AML-193 (cell line): Measurements from ENCODE around the gene SDCBP2.

Experiments used
- DNase-seq, 2 experiments: peaks; one replicate each; lab custom pipeline; 2025; lab: John Stamatoyannopoulos, UW

The SDCBP2 gene

DNA sequence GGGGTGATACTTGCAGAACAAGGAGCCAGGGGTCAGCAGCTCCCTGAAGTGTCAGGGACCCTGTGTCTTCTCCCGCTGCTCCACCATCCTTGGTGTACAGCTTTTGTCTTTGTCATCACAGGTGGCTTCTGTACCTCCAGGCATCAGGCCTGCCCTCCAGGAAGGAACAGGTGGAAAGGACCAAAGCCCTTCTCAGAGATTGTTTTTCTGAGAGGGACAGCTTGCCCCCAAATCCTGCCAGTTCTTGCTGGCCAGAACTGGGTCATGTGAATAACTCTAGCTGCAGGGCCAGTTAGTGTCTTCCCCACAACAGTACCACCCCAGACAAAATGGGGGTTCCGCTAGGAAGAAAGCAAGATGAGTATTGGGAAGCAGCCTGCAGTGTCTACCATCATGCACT, 31.5 kb downstream of the SDCBP2 start:
- no peak for DNase-seq

DNA sequence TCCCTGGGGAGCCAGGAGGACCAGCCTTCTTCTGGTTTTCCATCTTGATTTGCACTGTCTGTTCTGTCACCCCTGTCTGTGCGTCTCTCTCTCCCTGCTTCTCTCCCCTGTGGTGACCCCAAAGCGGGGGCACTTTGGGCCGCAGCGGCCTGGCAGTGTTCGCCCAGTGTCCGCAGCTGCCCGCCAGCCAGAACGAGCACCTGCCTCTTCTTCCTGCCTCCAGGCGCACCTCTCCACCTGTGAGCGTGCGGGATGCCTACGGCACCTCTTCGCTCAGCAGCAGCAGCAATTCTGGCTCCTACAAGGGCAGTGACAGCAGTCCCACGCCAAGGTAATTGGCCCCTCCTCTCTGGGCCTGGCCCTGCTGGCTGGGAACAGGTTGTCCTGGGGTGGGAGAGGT, 32.0 kb downstream of the SDCBP2 start:
- no peak for DNase-seq

DNA sequence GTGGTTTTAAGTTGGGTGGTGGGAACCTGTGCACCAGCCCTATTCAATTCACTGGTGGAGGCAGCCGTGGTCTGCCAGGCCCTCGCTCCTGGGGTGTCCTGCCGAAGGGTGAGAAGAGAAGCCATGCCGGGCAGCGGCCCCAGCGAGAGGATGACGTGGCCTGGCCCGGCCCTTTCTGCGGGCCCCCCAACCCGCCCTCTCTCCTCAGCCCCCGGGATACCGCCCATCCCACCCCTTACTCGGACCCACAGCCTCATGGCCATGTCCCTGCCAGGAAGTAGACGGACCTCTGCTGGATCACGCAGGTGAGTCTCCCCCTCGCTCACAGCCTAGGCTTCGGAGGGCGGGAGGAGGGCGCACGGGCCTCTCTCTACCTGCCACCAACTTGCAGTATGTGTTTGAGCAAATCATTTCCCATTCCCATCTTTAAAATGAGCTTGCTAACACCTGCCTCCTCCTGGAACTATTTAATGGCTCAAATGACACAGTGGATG, 32.8 kb downstream of the SDCBP2 start:
- no peak for DNase-seq

DNA sequence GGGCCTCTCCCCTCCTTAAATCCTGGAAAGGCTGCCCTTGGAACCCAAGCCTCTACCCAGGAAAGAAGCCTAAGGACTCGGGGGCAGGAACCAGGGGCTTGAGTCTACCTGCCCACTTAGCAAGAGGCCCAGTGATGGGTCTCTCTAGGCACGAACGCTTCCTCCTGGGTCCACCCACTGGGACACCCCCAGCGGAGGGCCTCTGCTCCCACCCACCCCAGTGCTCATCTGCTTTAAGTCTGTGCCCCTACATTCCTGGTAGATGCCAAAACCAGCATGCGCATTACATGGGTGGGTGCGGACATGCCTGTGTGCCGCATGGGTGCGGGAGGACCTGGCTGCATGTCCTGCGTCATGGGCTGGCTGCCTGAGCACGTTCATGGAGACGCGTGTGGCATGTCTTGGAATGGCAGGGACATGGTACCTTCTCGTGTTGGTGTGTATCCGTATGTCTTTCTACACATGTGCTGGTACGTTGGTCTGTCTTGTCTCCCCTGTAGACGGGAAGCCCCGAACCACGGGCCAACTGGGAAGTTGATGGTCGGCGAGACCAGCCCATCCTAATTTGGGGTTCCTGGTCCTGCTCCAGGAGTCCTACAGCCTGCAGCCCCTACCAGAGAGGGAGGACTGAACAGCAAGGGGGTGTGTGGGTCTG, 33.5 kb downstream of the SDCBP2 start:
- no peak for DNase-seq

DNA sequence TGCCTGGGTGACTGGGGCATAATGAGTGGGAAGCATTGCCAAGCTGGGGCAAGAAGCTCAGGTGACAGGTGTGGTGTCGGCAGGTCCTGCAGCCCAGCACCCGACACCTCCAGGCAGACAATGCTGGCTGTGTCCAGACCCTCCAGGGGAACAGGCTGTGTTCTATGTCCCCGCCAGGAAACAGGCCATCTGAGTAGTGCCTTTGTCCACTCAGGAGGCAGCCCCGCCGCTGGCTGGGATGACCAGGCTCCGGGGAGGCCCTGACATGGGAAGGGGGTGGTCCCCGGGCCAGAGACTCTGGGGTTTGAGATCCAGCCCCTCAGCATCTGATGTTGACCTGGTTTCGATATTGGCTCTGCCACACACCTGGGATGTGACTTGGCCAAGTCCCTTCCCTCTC, 34.4 kb downstream of the SDCBP2 start:
- no peak for DNase-seq

DNA sequence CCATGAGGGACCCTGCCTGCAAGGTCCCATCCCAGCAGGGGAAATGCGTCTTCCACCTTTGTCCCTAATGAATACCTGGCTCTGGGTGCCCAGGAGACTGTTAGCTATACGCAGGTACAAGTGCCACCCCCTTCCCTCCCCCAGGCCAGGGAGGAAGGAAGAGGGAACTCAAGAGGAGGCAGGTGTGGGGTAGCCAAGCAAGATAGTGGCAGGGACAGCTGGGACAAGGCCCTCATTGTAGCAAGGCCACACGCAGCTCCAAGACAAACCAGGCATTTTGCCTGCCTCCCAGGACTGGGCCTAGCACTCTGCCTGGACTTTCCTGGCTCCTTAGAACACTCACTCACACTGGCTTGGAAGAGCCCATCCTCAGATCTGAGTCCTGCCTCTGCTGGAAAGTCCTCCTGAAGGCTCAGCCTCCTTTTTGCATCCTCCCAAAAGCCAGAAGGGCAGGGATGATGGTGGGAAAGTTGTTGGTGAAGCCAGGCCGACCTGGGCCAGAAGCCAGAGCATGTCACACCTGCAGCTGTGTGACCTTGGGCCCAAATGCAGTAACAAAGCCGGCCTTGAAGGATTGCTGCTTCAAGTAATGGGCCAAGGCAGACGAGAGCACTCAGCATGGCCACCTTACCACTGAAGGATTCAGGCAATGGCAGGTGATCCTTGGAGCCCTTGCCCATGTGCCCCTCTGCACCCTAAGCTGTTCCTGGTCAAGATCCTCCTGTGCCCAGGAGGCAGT, 35.1 kb downstream of the SDCBP2 start:
- no peak for DNase-seq

DNA sequence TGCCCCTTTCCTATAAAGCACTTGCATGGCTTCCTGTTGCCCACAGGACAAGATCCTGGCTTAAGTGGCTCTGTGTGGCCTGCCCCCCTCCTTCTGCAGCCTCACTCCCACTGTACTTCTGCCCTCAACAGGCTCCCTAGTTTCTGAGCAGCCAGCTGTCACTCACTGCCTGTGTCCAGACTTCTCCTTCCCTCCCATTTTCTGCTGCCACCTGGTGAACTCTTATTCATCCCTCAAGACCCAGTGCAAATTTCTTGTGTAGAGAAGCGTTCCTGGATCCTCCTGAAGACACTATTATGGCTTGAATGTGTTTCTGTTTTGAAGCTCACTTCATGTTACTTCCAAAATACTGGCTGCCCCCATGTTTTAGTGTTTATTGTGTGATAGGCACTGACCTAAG, 36.3 kb downstream of the SDCBP2 start:
- no peak for DNase-seq

DNA sequence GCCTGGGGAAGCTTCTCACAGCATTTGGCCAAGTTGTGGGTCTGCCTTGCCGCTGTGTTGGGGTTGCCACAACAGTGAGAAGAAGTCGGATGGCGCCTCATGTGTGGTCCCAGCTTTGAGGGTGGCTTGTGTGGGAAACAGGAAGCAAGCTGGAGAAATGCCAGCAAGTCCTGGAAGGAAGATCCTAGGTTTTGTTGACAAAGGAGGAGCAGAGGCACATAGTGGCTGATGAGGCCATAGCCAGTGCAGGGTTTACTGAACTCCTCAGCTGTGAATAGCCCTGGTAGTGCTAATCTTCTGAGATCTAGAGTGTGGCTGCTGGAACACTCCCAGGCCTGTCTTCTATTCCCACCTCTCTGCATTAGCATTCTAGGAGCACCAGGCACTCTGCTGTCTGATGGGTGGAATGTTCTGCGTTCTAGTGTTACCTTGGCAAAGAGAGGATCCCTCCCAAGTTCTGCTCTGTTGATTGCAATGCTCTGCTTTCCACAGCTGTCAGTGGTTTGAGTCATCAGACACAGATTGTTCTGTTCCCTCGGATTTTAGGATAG, 37.7 kb downstream of the SDCBP2 start:
- DNase-seq: no peak

DNA sequence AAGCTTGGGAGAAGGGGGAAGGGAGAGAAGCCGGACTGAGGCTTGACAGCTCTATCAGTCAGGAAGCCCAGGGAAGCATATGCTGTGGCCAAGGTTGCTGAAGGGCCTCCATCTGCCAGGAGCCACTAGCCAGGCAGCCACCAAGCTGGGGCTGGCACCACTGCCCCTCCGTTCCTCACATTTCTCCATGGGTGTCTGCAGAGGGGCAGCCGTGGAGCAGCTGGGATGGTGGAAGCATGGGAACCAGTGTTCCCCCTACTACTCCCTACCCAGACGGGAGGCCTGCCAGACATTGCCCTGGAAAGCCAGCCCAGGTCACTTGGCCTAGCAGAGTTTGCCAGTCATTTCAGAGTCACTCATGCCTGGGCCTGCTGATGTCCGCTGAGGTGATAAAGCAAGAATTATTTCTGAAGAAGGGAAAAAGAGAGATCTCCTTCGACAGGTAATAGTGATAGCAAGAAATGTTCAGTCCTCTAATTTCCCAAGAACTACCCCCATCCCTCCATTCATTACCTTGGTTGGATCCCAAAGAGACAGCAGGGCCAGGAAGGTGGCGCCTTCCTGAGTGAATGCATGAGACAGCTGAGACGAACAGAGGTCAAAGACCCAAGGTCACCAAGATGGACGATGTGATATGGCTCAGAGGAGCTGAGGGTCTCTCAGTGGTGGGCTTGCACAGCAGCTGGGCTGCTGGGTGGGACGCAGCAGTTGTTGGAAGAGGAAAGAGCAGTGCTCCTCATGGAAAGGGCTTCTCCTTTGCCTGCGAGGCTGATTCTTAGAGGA, 41.0 kb downstream of the SDCBP2 start:
- no peak for DNase-seq

DNA sequence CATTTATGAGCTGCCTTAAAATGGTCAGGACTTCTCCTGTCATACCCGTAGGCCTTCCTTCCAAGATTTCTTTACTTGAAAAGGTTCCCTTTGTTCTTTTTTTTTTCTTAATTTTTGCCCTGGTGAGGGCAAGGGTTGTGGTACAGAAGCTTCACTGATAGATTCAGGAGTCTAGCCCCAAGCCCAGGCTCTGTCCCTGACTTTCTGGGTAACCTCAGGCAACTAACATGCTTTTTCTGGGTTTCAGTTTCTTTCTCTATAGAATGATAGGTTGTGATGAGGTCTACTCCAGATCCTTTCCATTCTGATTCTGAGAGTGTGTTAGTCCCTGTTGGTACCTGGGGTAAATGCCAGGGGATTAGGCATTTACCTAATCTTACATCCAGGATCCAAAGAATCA, 41.6 kb downstream of the SDCBP2 start:
- DNase-seq: no peak

DNA sequence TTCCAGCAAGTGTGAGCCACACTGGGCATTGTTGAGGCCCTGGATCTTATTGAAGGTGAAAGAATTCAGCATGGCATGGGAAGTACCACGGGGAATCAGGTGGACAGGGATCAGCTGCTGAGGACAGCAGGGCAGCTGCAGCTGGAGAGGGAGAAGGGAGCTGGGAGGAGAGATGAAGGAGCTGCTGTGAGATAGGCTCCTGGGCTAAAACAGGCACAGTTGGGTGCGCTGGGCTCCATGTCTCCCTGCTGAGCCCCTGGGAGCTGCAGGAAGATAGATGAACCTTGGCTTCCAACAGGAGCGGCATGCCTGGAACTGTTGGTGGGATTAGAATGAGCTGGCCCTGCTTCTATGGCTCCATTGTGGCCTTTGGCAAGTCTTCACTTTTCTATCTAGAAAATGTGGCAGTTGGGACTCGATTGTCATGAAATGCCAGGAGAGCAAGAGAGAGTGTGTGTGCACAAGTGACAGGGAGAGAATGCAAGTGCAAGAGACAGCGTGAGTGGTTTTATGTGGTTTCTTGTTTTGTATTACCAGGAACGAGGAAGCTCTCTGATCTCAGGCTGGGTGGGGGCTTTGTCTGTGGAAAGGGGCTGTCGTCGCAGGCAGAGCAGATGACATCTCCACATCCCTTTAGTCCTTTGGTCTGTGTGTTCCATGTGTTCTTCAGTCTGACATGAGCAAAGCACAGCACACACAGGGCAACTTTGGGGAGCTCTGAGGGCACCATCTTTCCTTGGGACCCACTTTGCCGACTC, 42.5 kb downstream of the SDCBP2 start:
- DNase-seq: no peak

DNA sequence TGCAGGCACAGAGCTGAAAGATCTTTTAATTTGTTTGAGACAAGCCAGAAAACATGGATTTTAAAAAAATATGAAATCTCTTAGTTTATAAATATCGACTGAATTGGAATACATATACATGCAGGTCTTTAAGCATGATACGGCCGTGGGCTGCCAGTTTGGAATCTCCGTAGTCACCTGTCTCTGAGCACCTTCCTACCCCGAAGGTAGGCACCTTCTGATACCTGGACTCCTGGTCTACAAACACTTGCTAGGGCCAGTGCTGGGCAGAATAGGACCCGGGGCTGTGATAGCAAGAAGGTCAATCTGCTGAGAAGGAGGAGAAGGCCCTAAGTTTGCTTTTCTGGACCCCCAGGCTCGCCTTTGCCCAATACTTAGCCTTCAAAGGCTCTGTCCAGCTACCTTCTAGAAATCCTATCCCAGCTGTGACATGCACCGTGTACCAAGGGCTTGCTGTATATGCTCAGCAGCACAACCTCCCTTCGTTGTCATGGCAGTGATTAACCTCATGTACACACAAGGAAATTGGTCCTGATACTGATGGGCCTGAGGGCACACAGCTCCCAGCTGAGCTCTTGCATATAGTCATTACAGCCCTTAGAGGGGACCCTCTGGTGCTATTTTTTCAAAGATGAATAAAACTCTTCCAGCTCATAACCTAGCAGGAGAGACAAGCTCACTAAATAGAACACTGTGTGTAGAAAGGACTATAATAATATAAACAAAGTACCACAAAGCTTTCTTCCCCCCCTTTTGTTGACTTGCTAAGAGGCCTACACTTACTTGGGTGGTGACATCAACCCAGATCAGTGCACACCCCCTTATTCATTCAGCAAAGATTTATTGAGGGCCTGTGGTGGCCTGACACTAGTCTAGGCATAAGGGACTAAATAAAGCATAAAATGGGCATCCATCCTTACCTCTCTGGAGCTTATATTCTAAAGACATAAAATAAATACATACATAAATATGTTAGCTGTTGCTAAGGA, 45.1 kb downstream of the SDCBP2 start:
- DNase-seq: no peak

DNA sequence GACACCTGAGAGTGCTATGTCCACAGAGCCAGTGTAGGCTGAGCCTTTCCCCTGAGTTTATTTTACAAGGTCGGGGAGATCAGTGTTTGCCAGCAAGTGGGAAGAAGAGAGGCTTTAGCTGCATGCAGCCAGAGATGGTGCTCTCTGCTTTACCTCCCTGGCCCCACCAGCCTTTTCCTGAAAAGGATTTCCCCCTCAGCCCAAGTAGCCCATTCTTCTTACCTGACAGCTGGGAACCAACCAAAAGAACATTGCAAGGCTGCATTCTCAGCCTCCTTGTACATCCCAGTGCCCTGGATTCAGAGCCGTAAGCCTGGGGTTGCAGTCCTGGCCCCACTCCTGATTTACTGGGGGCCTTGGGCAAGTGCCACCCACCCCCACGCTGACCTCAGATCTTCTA, 46.0 kb downstream of the SDCBP2 start:
- no peak for DNase-seq

DNA sequence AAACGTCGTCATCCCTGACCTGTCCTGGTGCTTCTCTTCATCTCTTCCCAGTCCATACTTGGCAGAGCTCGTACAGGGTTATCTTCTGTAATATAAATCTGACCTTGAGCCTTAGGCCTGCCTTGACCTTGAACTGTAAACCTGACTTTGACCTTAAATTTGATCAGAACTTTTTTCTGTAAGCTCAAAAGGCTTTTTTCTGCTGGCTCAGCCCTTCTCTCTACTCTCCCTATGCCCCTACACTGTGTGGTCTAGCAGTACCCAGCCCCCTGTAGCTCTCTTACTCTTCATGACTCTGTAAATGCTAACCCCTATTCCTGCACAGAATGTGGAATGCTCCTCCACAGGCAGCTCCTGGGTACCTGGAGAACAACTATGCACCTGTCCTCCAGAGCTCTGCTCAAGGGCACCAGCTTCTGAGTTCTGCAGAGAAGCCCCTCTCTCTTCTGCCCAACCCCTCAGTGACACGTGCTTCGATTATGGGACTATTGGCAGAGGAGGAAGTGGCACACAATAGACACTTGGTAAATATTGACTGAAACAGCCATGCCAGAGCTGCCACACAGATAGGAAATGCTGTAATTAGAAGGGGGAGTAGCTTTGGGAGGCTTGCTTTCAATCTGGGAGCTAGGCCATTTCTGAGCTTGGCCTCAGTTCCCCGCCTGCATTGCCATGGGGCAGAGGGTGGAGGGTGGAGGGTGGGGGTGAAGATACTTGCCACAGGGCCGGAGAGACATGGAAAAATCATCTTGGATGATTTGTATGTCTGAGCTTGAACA, 47.5 kb downstream of the SDCBP2 start:
- no peak for DNase-seq

DNA sequence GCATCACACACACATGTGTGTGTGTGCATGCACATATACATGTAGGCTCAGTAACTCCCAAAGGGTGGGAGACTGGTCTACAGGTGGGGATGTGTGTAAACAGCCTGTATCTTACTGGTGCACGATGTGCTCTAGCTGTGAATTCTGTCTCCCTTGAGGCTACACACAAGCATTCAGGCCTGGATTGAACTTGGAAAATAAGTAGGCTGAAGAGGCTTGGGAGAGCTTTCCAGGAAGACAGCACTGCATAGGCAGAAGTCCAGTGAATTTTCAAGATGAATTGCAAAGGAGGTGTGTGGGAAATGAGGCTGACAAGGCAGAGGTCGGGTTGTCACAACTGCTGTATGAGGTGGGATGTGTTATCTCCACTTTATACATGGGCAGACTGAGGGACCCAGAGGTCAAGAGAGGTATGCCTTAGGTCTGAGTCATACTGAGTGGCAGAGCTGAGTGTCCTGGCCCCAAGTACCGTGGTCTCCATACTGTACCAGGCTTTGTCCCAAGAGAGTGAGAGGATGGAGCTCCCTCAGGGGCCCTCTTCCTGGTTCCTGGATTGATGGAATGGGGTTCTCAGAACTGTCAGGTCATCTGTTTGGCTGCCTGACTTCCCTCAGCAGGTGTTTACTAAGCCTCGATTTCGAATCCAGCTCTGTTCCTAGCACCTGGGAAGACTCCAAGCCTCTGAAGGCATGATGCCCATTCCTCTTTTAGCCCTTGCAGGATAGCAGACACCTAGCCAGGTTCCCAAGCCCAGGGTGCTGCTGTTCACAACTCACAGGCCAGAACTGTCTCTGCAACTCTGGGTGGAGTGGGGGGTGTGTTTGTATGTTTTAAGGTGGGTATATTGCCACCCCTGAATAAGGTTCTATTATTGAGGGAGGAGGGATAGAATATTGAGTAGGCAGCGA, 48.5 kb downstream of the SDCBP2 start:
- DNase-seq: no peak

DNA sequence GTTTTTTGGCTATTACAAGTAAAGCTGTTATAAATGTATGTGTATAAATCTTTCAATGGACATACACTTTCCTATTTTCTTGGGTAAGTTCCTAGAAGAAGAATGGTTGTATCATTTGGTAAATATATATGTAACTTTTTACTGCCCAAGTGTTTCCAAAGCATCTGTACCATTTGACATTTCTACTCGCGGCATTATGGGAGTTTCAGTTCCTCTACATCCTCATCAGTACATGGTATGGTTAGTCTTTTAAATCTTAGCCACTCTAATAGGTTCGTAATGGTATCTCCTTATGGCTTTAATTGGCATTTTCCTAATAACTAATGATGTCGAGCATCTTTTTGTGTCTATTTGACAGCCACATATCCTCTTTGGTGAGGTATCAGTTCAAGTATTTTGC, 49.9 kb downstream of the SDCBP2 start:
- no peak for DNase-seq

DNA sequence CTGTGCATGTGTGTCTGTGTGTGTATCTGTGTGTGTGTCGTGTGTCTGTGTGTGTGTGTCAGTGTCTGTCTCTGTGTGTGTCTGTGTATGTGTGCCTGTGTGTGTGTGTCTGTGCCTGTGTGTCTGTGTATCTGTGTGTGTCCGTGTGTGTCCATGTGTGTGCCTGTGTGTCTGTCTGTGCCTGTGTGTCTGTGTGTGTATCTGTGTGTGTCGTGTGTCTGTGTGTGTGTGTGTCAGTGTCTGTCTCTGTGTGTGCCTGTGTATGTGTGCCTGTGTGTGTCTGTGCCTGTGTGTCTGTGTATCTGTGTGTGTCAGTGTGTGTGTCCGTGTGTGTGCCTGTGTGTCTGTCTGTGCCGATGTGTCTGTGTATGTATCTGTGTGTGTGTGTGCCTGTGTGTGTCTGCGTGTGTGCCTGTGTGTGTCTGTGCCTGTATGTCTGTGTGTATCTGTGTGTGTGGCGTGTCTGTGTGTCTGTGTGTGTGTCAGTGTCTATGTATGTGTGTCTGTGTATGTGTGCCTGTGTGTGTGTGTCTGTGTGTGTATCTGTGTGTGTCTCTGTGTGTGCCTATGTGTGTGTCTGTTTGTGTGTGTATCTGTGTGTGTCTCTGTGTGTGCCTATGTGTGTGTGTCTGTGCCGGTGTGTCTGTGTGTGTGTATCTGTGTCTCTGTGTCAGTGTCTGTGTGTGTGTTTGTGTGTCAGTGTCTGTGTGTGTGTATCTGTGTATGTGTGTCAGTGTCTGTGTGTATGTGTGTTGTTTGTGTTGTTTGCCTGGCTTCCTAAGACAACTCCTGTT, 51.2 kb downstream of the SDCBP2 start:
- DNase-seq: no peak

DNA sequence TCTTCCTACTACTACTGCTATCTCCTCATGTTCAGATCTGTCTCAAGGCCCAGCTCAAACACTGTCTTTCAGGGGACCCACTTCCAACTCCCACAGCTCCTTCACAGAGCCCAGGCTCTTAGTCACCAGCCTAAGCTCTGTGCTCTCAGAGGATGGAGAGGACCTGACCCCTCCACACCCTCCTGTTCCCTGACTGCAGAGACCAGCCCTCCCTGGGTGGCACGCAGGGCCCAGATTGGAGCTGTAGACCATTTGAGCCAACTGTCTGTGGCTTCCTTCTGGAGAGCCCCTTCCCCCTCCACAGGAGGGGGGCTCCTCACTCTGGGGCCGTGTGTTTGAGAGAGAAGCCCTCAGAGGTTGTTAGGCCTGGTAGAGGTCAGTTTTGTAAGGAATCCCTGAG, 53.0 kb downstream of the SDCBP2 start:
- no peak for DNase-seq
